H9 (cell line): ENCODE data around the gene MRPS11. TPM values are rescaled to one million over a fixed set of nuclear protein-coding genes. Genes with fewer than 3 reads are reported as not detected.

Experiments
- DNase-seq: peaks from one replicate; pipeline ENCODE4 v3.0.0-alpha.2; 2017
- H2AFZ ChIP-seq: one replicate; pipeline ENCODE4 v1.6.1; 2013; ENCODE audit warnings: mild to moderate bottlenecking, low read length, control low read depth, moderate library complexity
- H2AK5ac ChIP-seq: 2 replicates; pipeline ENCODE4 v1.6.1; 2013; ENCODE audit warnings: low read length, control low read depth, mixed read lengths; ENCODE audit not compliant: insufficient read length
- H2BK120ac ChIP-seq: one replicate; pipeline ENCODE4 v1.6.1; 2013; ENCODE audit warnings: low read depth, mild to moderate bottlenecking, low read length, control low read depth, inconsistent platforms; ENCODE audit not compliant: poor library complexity, severe bottlenecking
- H2BK12ac ChIP-seq: 2 replicates; pipeline ENCODE4 v1.6.1; 2013; ENCODE audit warnings: low read length, control low read depth, mixed read lengths, low read depth; ENCODE audit not compliant: insufficient read length
- H2BK15ac ChIP-seq: 2 replicates; pipeline ENCODE4 v1.6.1; 2013; ENCODE audit warnings: low read depth, low read length, control low read depth
- H2BK20ac ChIP-seq: one replicate; pipeline ENCODE4 v1.6.1; 2013; ENCODE audit warnings: low read depth, mild to moderate bottlenecking, low read length, control low read depth, inconsistent platforms; ENCODE audit not compliant: poor library complexity, severe bottlenecking
- H2BK5ac ChIP-seq: 2 replicates; pipeline ENCODE4 v1.6.1; 2013; ENCODE audit warnings: low read length, control low read depth, mixed read lengths; ENCODE audit not compliant: insufficient read length
- H3K14ac ChIP-seq: 2 replicates; pipeline ENCODE4 v1.6.1; 2013; ENCODE audit warnings: low read length, control low read depth; ENCODE audit not compliant: insufficient read depth
- H3K18ac ChIP-seq: 2 replicates; pipeline ENCODE4 v1.6.1; 2013; ENCODE audit warnings: low read depth, mild to moderate bottlenecking, mixed read lengths, low read length, control low read depth; ENCODE audit not compliant: insufficient read length
- H3K23ac ChIP-seq: 2 replicates; pipeline ENCODE4 v1.6.1; 2013; ENCODE audit warnings: low read length, control low read depth, mixed read lengths, low read depth; ENCODE audit not compliant: insufficient read length
- H3K23me2 ChIP-seq: 2 replicates; pipeline ENCODE4 v1.6.1; 2013; ENCODE audit warnings: low read depth, mild to moderate bottlenecking, mixed read lengths, low read length, control low read depth; ENCODE audit not compliant: insufficient read length, poor library complexity, severe bottlenecking
- H3K27ac ChIP-seq: 2 replicates; pipeline ENCODE4 v1.5.1; 2013; ENCODE audit warnings: low read length, control low read depth, mixed read lengths, low read depth; ENCODE audit not compliant: insufficient read length
- H3K27me3 ChIP-seq: 2 replicates; pipeline ENCODE4 v1.6.1; 2013; ENCODE audit warnings: low read length, control low read depth, inconsistent platforms; ENCODE audit not compliant: insufficient read depth
- H3K4ac ChIP-seq: 2 replicates; pipeline ENCODE4 v1.6.1; 2013; ENCODE audit warnings: low read depth, mild to moderate bottlenecking, control low read depth, inconsistent platforms, low read length, moderate library complexity
- H3K4me1 ChIP-seq: 2 replicates; pipeline ENCODE4 v1.6.1; 2013; ENCODE audit warnings: low read length, control low read depth, inconsistent platforms; ENCODE audit not compliant: insufficient read depth
- H3K4me2 ChIP-seq: 2 replicates; pipeline ENCODE4 v1.6.1; 2013; ENCODE audit warnings: low read length, control low read depth, mixed read lengths; ENCODE audit not compliant: insufficient read length, insufficient read depth
- H3K56ac ChIP-seq: 2 replicates; pipeline ENCODE4 v1.6.1; 2013; ENCODE audit warnings: low read depth, mild to moderate bottlenecking, mixed read lengths, low read length, control low read depth; ENCODE audit not compliant: insufficient read length
- H3K79me1 ChIP-seq: 2 replicates; pipeline ENCODE4 v1.6.1; 2013; ENCODE audit warnings: low read depth, mild to moderate bottlenecking, moderate library complexity, low read length, control low read depth, inconsistent platforms; ENCODE audit not compliant: insufficient read depth, poor library complexity, severe bottlenecking
- H3K79me2 ChIP-seq: 2 replicates; pipeline ENCODE4 v1.6.1; 2013; ENCODE audit warnings: low read length, control low read depth, inconsistent platforms; ENCODE audit not compliant: insufficient read depth
- H3K9ac ChIP-seq: 2 replicates; pipeline ENCODE4 v1.6.1; 2013; ENCODE audit warnings: low read length, control low read depth, mixed read lengths; ENCODE audit not compliant: insufficient read length; ENCODE audit errors: extremely low read depth
- H3K9me3 ChIP-seq: one replicate; pipeline ENCODE4 v1.6.1; 2013; ENCODE audit warnings: low read depth, low read length, inconsistent platforms; ENCODE audit not compliant: control insufficient read depth
- H3T11ph ChIP-seq: one replicate; pipeline ENCODE4 v1.6.1; 2013; ENCODE audit warnings: mild to moderate bottlenecking, low read length, control low read depth, inconsistent platforms
- H4K20me1 ChIP-seq: one replicate; pipeline ENCODE4 v1.6.1; 2013; ENCODE audit not compliant: control insufficient read depth, insufficient read length, insufficient read depth
- H4K5ac ChIP-seq: 2 replicates; pipeline ENCODE4 v1.6.1; 2013; ENCODE audit warnings: low read depth, mild to moderate bottlenecking, mixed read lengths, low read length, control low read depth; ENCODE audit not compliant: insufficient read length
- H4K8ac ChIP-seq: replicated peaks from 2 replicates; pipeline ENCODE4 v1.6.1; 2013; ENCODE audit warnings: low read length, control low read depth, mixed read lengths, low read depth; ENCODE audit not compliant: insufficient read length
- H4K91ac ChIP-seq: 2 replicates; pipeline ENCODE4 v1.6.1; 2013; ENCODE audit warnings: low read depth, mild to moderate bottlenecking, moderate library complexity, mixed read lengths, low read length, control low read depth; ENCODE audit not compliant: insufficient read length
- H3K27ac Mint-ChIP-seq, 3 experiments: 2 replicates in 2 of 3; 3 replicates in 1 of 3; pipeline ENCODE4 v1.8.0; 2020 to 2021; ENCODE audit warnings: mixed read lengths in 3 of 3, mild to moderate bottlenecking in 1 of 3, moderate library complexity in 1 of 3
- H3K27me3 Mint-ChIP-seq: 2 replicates; pipeline ENCODE4 v1.8.0; 2021; ENCODE audit warnings: low read depth, mild to moderate bottlenecking, moderate library complexity, mixed read lengths
- H3K36me3 Mint-ChIP-seq, 3 experiments: 2 replicates in 2 of 3; 3 replicates in 1 of 3; pipeline ENCODE4 v1.8.0; 2020 to 2021; ENCODE audit warnings: low read depth in 3 of 3, mixed read lengths in 3 of 3; ENCODE audit not compliant: insufficient read depth in 1 of 3
- H3K4me1 Mint-ChIP-seq, 2 experiments: 2 replicates each; pipeline ENCODE4 v1.8.0; 2020; ENCODE audit warnings: mixed read lengths in 2 of 2
- H3K4me3 Mint-ChIP-seq, 2 experiments: 2 replicates in 1 of 2; 3 replicates in 1 of 2; pipeline ENCODE4 v1.8.0; 2020 to 2021; ENCODE audit warnings: mild to moderate bottlenecking in 2 of 2, mixed read lengths in 2 of 2, moderate library complexity in 1 of 2
- H3K9me3 Mint-ChIP-seq, 2 experiments: 2 replicates in 1 of 2; 3 replicates in 1 of 2; pipeline ENCODE4 v1.8.0; 2020; ENCODE audit warnings: mild to moderate bottlenecking in 2 of 2, mixed read lengths in 2 of 2, moderate library complexity in 1 of 2
- WGBS: extraction: QIAGEN DNeasy Blood & Tissue Kit; methylation state at CpG from one replicate; pipeline ENCODE4 v1.1.7; 2013; ENCODE audit warnings: missing lambda C conversion rate, low lambda C conversion rate, mixed read lengths; ENCODE audit not compliant: insufficient read length; ENCODE audit errors: extremely low coverage; 5-methylcytosine and 5-hydroxymethylcytosine counted together
- total RNA-seq: library from RNA; stranded (reverse); gene quantifications from 2 replicates; pipeline ENCODE4 v1.2.1, GENCODE V29; 2021
- TF ChIP-seq, protein P1 (sequence below): fragments of 200-600 bp; sonication (generic); conservative IDR thresholded peaks from 3 replicates; pipeline ENCODE4 v1.8.0; 2021; ENCODE audit warnings: antibody characterized with exemption, mild to moderate bottlenecking

The MRPS11 gene
- total RNA-seq, 1 experiment from 2014 or later = 54.5 TPM

DNA sequence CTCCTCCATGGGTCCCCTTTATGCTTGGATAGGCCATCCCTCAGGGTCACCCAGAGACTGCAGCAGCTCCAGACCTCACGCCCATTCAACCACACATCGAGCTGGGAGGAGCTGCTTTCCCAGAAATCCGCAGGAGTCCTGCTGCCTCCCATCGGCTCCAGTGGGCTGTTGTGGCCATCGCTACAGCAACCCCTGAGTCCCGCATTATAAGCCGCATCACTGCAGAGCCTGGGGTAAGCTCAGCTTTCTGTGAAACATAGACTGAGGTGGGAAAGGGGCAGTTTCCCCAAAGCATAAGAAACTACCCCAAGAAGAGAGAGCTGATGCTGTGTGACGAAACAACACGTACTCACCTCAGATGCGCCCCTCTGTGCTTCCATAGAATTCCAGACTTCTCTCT, 36.1 kb upstream of the MRPS11 start:
- Histone ChIP-seq H2BK15ac (no peak overlapping the region), H2AFZ (no peak overlapping the region), H3K4me2 (no peak overlapping the region), H4K8ac (no peak overlapping the region), H4K91ac (no peak overlapping the region), H3K56ac (no peak overlapping the region), H3K4ac (no peak overlapping the region), H3K27ac (no peak overlapping the region), H4K5ac (no peak overlapping the region), H3K79me1 (no peaks in the 10 kb centered on the region), H3K14ac (no peak overlapping the region), H3K23ac (no peak overlapping the region), H3K18ac (peak overlapping the region; percentile 14), H2AK5ac (no peak overlapping the region), H3K23me2 (no peaks in the 10 kb centered on the region), H3K79me2 (no peaks in the 10 kb centered on the region), H2BK5ac (no peak overlapping the region), H3K27me3 (no peaks in the 10 kb centered on the region), H4K20me1 (no peaks in the 10 kb centered on the region), H2BK120ac (no peak overlapping the region), H2BK12ac (no peak overlapping the region), H3K9me3 (no peaks in the 10 kb centered on the region), H2BK20ac (no peak overlapping the region), H3K4me1 (peaks cover 2% of the 10 kb centered on the region; the same call in 1 of the 2 replicates), H3T11ph (no peak overlapping the region), H3K9ac (no peak overlapping the region)
- H3K4me1 Mint-ChIP-seq = peaks cover 10 to 19% of the 10 kb centered on the region in 2 experiments
- no peaks in the 10 kb centered on the region for H3K36me3 Mint-ChIP-seq
- DNase-seq = peak; percentile 66
- peak overlapping the region in 1 of 3 experiments; percentile 82; a peak in 1 of 7 replicates for H3K27ac Mint-ChIP-seq
- TF ChIP-seq, protein P1, sequence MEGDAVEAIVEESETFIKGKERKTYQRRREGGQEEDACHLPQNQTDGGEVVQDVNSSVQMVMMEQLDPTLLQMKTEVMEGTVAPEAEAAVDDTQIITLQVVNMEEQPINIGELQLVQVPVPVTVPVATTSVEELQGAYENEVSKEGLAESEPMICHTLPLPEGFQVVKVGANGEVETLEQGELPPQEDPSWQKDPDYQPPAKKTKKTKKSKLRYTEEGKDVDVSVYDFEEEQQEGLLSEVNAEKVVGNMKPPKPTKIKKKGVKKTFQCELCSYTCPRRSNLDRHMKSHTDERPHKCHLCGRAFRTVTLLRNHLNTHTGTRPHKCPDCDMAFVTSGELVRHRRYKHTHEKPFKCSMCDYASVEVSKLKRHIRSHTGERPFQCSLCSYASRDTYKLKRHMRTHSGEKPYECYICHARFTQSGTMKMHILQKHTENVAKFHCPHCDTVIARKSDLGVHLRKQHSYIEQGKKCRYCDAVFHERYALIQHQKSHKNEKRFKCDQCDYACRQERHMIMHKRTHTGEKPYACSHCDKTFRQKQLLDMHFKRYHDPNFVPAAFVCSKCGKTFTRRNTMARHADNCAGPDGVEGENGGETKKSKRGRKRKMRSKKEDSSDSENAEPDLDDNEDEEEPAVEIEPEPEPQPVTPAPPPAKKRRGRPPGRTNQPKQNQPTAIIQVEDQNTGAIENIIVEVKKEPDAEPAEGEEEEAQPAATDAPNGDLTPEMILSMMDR = no peak
- H3K9me3 Mint-ChIP-seq = no peaks in the 10 kb centered on the region; a peak in 1 of 5 replicates
- H3K4me3 Mint-ChIP-seq = no peak overlapping the region; a peak in 1 of 5 replicates
- peaks cover 23% of the 10 kb centered on the region for H3K27me3 Mint-ChIP-seq
- WGBS = no CpG with 5 or more reads among the region's 10 CpGs
